Measurements from ENCODE around the gene PPARGC1A.

PPARGC1A gene

GRCh38 chr4:23889814-23890341 lies at the start of gene PPARGC1A:
Gene PPARGC1A (minus strand): TSS chr4:23890047. CDS start chr4:23889957, 90 bp downstream.
- no peak for DNase-seq

- no peak for DNase-seq
Measured at GRCh38 chr4:23938796-23939195, 48.9 kb upstream of the PPARGC1A start.

- no peak for DNase-seq
Measured at GRCh38 chr4:23937173-23937572, 47.3 kb upstream of the PPARGC1A start.

GRCh38 chr4:23934915-23935314 lies 45.1 kb upstream of the PPARGC1A start:
- DNase-seq, result no peak

- no peak for DNase-seq
Measured at GRCh38 chr4:23934223-23934622, 44.4 kb upstream of the PPARGC1A start.

- DNase-seq, result no peak
Measured at GRCh38 chr4:23932901-23933308, 43.1 kb upstream of the PPARGC1A start.

- DNase-seq, result no peak
Measured at GRCh38 chr4:23932186-23932585, 42.3 kb upstream of the PPARGC1A start.

- no peak for DNase-seq
Measured at GRCh38 chr4:23931489-23931830, 41.6 kb upstream of the PPARGC1A start.

GRCh38 chr4:23930750-23931488 lies 41.1 kb upstream of the PPARGC1A start:
- no peak for DNase-seq

GRCh38 chr4:23929248-23929647 lies 39.4 kb upstream of the PPARGC1A start:
- DNase-seq, result no peak

GRCh38 chr4:23924556-23924955 lies 34.7 kb upstream of the PPARGC1A start:
- no peak for DNase-seq

- DNase-seq, result no peak
Measured at GRCh38 chr4:23923840-23924239, 34.0 kb upstream of the PPARGC1A start.

- no peak for DNase-seq
Measured at GRCh38 chr4:23923141-23923540, 33.3 kb upstream of the PPARGC1A start.

- DNase-seq, result no peak
Measured at GRCh38 chr4:23922541-23923111, 32.8 kb upstream of the PPARGC1A start.

GRCh38 chr4:23922013-23922412 lies 32.2 kb upstream of the PPARGC1A start:
- no peak for DNase-seq

- no peak for DNase-seq
Measured at GRCh38 chr4:23921447-23921845, 31.6 kb upstream of the PPARGC1A start.

- no peak for DNase-seq
Measured at GRCh38 chr4:23920716-23921446, 31.0 kb upstream of the PPARGC1A start.

GRCh38 chr4:23920296-23920695 lies 30.4 kb upstream of the PPARGC1A start:
- DNase-seq, result no peak

GRCh38 chr4:23916282-23916681 lies 26.4 kb upstream of the PPARGC1A start:
- no peak for DNase-seq

GRCh38 chr4:23915459-23916132 lies 25.7 kb upstream of the PPARGC1A start:
- no peak for DNase-seq

- DNase-seq, result no peak
Measured at GRCh38 chr4:23911675-23912455, 22.0 kb upstream of the PPARGC1A start.

- no peak for DNase-seq
Measured at GRCh38 chr4:23909671-23910070, 19.8 kb upstream of the PPARGC1A start.
